Activated T-helper 1 cell treated with Interleukin-2 at 50 U/mL for 16 hours (primary cell): ENCODE data around the gene NKX3-2.

Experiments used
- DNase-seq: peaks from one replicate; pipeline ENCODE4 v3.0.0-alpha.2; 2020; ENCODE audit warnings: low read depth

Gene NKX3-2

GRCh38 chr4:13530823-13531624 is 13.3 kb downstream of the NKX3-2 start:
- DNase-seq: no peak

GRCh38 chr4:13529128-13529919 is 15.0 kb downstream of the NKX3-2 start:
- DNase-seq: no peak

- no peak for DNase-seq
These were observed 15.5 kb downstream of the NKX3-2 start for GRCh38 chr4:13528821-13529127.

GRCh38 chr4:13527981-13528820 is 16.1 kb downstream of the NKX3-2 start:
- no peak for DNase-seq

- DNase-seq: no peak
These were observed 16.9 kb downstream of the NKX3-2 start for GRCh38 chr4:13527192-13527980.

GRCh38 chr4:13526658-13527057 is 17.6 kb downstream of the NKX3-2 start:
- DNase-seq: no peak

GRCh38 chr4:13525606-13526281 is 18.6 kb downstream of the NKX3-2 start:
- DNase-seq: no peak

- no peak for DNase-seq
These were observed 19.6 kb downstream of the NKX3-2 start for GRCh38 chr4:13524504-13525243.

GRCh38 chr4:13523591-13524503 is 20.5 kb downstream of the NKX3-2 start:
- no peak for DNase-seq

- no peak for DNase-seq
These were observed 21.2 kb downstream of the NKX3-2 start for GRCh38 chr4:13523105-13523477.

GRCh38 chr4:13522282-13523104 is 21.8 kb downstream of the NKX3-2 start:
- no peak for DNase-seq

GRCh38 chr4:13521047-13521446 is 23.3 kb downstream of the NKX3-2 start:
- no peak for DNase-seq

GRCh38 chr4:13516315-13516860 is 27.9 kb downstream of the NKX3-2 start:
- no peak for DNase-seq

- no peak for DNase-seq
These were observed 29.0 kb downstream of the NKX3-2 start for GRCh38 chr4:13515268-13515667.

GRCh38 chr4:13514722-13515121 is 29.6 kb downstream of the NKX3-2 start:
- DNase-seq: no peak

GRCh38 chr4:13511101-13511500 is 33.2 kb downstream of the NKX3-2 start:
- no peak for DNase-seq

- DNase-seq: no peak
These were observed 34.9 kb downstream of the NKX3-2 start for GRCh38 chr4:13509442-13509841.

- DNase-seq: no peak
These were observed 39.9 kb downstream of the NKX3-2 start for GRCh38 chr4:13504374-13504773.
